Heart left ventricle (tissue), 13 donors: ENCODE results near the gene PSORS1C1.

ENCODE experiments used
- POLR2A ChIP-seq, 2 donors: fragments of 450-650 bp; IDR thresholded peaks; one replicate each; pipeline ENCODE4 v1.6.1; 2017; ENCODE audit warnings: antibody characterized with exemption in 2 of 2, mild to moderate bottlenecking in 2 of 2, moderate library complexity in 2 of 2
- TF ChIP-seq, protein P1 (sequence below), 12 donors: fragments of 200-600 bp; sonication (generic) in 4 of 12; IDR thresholded peaks; one replicate each; pipeline versions ENCODE4 v1.5.0 to v1.8.0; 2018 to 2022; ENCODE audit warnings: antibody characterized with exemption in 12 of 12, mild to moderate bottlenecking in 5 of 12
- donor health status: ischemic (EF 13 %, LVEDD 7.1; RV severe dilation, severe dysfunction).
- donor health status: DM: no; HTN: yes; CAD: no.
- donor health status: DM: no; HTN: no; CAD: no.
- donor health status: ischemic (EF 25% LVEDD 6.9; RV normal size, moderate dysfunction).
- donor health status: ischemic (EF 25% LVEDD 5.7; RV mildly dilated, moderate dysfunction).
- donor health status: ischemic (EF 35%, LVEDD 5.7; RV mildly dilated, moderate dysfunction).
- donor health status: nonischemic (EF 11% LVEDD 7.7; RV severe dilation, severe dysfunction).
- donor health status: DM: yes; HTN: yes; CAD: no.
- donor health status: PGD.
- donor health status: ischemic (EF 29% LVEDD 5.4; RV normal size, mild dysfunction).
- donor health status: nonischemic (EF 23%, LVEDD 6.1; RV moderate dilation, normal function).

DNA sequence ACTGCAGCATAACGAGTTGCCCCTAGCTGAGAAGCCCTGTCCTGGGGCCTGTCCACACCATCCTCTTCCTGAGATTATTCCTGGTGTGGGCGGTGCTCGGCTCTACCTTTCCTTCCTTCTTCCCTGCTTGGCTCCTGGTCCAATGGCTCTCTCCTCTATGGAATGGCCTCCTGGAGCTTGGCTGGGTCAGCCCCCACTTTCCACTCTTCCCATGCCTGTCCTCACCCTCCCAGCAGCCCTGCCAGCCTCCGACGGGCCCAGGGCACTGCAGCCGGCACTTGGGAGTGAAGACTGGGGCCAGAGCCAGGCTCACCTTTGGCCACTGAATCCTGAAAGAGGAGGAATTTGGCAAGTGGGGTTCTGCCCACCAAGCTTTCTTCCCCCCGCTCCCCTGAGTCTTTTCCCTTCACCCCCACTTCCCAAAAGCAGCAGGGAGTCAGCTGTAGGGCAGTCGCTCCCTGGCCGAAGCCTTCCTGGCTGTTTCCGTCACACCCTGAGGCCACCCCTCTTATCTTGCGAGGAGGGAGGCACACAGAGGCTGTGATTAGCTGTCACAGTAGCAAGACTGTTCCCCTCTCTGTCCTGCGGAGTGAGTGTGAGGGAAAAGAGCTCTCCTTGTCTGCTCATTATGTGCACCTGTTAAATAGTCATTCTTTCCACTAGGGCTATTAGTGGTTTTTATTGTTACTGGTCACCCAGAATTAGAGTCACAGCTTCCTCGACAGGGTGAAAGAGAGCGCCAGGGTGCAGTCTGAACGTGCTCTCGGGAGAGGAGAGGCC lies 12.0 kb downstream of the PSORS1C1 start:
- TF ChIP-seq POLR2A (IDR thresholded peaks at IDR 0.05) = no peak
- TF ChIP-seq, protein P1, sequence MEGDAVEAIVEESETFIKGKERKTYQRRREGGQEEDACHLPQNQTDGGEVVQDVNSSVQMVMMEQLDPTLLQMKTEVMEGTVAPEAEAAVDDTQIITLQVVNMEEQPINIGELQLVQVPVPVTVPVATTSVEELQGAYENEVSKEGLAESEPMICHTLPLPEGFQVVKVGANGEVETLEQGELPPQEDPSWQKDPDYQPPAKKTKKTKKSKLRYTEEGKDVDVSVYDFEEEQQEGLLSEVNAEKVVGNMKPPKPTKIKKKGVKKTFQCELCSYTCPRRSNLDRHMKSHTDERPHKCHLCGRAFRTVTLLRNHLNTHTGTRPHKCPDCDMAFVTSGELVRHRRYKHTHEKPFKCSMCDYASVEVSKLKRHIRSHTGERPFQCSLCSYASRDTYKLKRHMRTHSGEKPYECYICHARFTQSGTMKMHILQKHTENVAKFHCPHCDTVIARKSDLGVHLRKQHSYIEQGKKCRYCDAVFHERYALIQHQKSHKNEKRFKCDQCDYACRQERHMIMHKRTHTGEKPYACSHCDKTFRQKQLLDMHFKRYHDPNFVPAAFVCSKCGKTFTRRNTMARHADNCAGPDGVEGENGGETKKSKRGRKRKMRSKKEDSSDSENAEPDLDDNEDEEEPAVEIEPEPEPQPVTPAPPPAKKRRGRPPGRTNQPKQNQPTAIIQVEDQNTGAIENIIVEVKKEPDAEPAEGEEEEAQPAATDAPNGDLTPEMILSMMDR (IDR thresholded peaks at IDR 0.05) = no peak
